Liver (tissue), 9 donors: ENCODE data around the gene ADCY10. TPM values are rescaled to one million over a fixed set of nuclear protein-coding genes. Genes with fewer than 3 reads are reported as not detected.

Source experiments
- DNase-seq: peaks from one replicate; pipeline ENCODE4 v3.0.0-alpha.2; 2017; ENCODE audit warnings: low spot score
- H3K27ac ChIP-seq, 2 donors: one replicate each; pipeline ENCODE4 v1.7.0; 2013; ENCODE audit warnings: inconsistent platforms in 2 of 2, low read length in 2 of 2, control low read depth in 1 of 2, low read depth in 1 of 2, mild to moderate bottlenecking in 1 of 2
- H3K27me3 ChIP-seq, 4 donors: one replicate each; pipeline versions ENCODE4 v1.6.1 to v1.7.0; 2013; ENCODE audit warnings: low read length in 3 of 4, inconsistent platforms in 1 of 4, mild to moderate bottlenecking in 1 of 4, moderate library complexity in 1 of 4; ENCODE audit not compliant: control insufficient read depth in 4 of 4, insufficient read depth in 4 of 4
- H3K36me3 ChIP-seq, 4 donors: one replicate each; pipeline versions ENCODE4 v1.6.1 to v1.7.0; 2013; ENCODE audit warnings: low read length in 3 of 4, mild to moderate bottlenecking in 3 of 4, low read depth in 1 of 4, moderate library complexity in 1 of 4; ENCODE audit not compliant: control insufficient read depth in 4 of 4, insufficient read depth in 3 of 4
- H3K4me1 ChIP-seq, 4 donors: one replicate each; pipeline versions ENCODE4 v1.6.1 to v1.7.0; 2013; ENCODE audit warnings: low read length in 3 of 4, mild to moderate bottlenecking in 3 of 4, moderate library complexity in 1 of 4; ENCODE audit not compliant: control insufficient read depth in 4 of 4, insufficient read depth in 4 of 4
- H3K4me3 ChIP-seq, 3 donors: one replicate each; pipeline versions ENCODE4 v1.6.1 to v1.7.0; 2013; ENCODE audit warnings: low read length in 3 of 3, control low read depth in 1 of 3, low read depth in 1 of 3, mild to moderate bottlenecking in 1 of 3
- H3K9ac ChIP-seq, 2 donors: one replicate each; pipeline ENCODE4 v1.7.0; 2013; ENCODE audit warnings: low read length in 2 of 2, mild to moderate bottlenecking in 2 of 2, moderate library complexity in 2 of 2, control low read depth in 1 of 2, low read depth in 1 of 2
- H3K9me3 ChIP-seq, 4 donors: one replicate each; pipeline versions ENCODE4 v1.6.1 to v1.7.0; 2013; ENCODE audit warnings: low read length in 3 of 4; ENCODE audit not compliant: control insufficient read depth in 4 of 4
- EGR1 ChIP-seq, 2 donors: IDR thresholded peaks; 2 replicates each; pipeline ENCODE4 v1.6.1; 2016 to 2018; ENCODE audit warnings: antibody characterized with exemption in 2 of 2, low read depth in 2 of 2
- GABPA ChIP-seq, 2 donors: IDR thresholded peaks in 1 of 2; conservative IDR thresholded peaks in 1 of 2; 2 replicates each; pipeline ENCODE4 v1.6.1; 2016; ENCODE audit warnings: antibody characterized with exemption in 2 of 2, mild to moderate bottlenecking in 1 of 2, moderate library complexity in 1 of 2
- HNF4A ChIP-seq, 2 donors: conservative IDR thresholded peaks; 2 replicates each; pipeline ENCODE4 v1.6.1; 2016; ENCODE audit warnings: antibody characterized with exemption in 2 of 2, mild to moderate bottlenecking in 2 of 2
- HNF4G ChIP-seq: IDR thresholded peaks from 2 replicates; pipeline ENCODE4 v1.6.1; 2016; ENCODE audit warnings: antibody characterized with exemption
- RXRA ChIP-seq, 2 donors: IDR thresholded peaks; 2 replicates each; pipeline ENCODE4 v1.6.1; 2017 to 2018; ENCODE audit warnings: antibody characterized with exemption in 2 of 2, mild to moderate bottlenecking in 1 of 2
- SP1 ChIP-seq: IDR thresholded peaks from 2 replicates; pipeline ENCODE4 v1.6.1; 2018; ENCODE audit warnings: antibody characterized with exemption, mild to moderate bottlenecking
- YY1 ChIP-seq: IDR thresholded peaks from 2 replicates; pipeline ENCODE4 v1.6.1; 2016; ENCODE audit warnings: antibody characterized with exemption, mild to moderate bottlenecking
- WGBS: extraction: QIAGEN DNeasy Blood & Tissue Kit; methylation state at CpG from one replicate; pipeline ENCODE4 v1.1.7; 2013; 5-methylcytosine and 5-hydroxymethylcytosine counted together
- polyA plus RNA-seq, 2 donors: library from polyadenylated mRNA; stranded (reverse) in 1 of 2; unstranded in 1 of 2; fragments of 200-250 nt in 1 of 2; fragments of >200 nt in 1 of 2; fragmentation: Nextera tagmentation in 1 of 2; extraction: Ambion mirVana in 1 of 2; gene quantifications; one replicate each; pipeline versions ENCODE4 v1.2.1 to v1.2.3, GENCODE V29; 2013 to 2015
- total RNA-seq, 2 donors: library from RNA; depleted of rRNA; stranded (reverse); fragments of >200 nt; gene quantifications; one replicate each; pipeline ENCODE4 v1.2.3, GENCODE V29; 2014
- TF ChIP-seq, protein P1 (sequence below): IDR thresholded peaks from 2 replicates; pipeline ENCODE4 v1.6.1; 2016; ENCODE audit warnings: antibody characterized with exemption
- TF ChIP-seq, protein P2 (sequence below): IDR thresholded peaks from 2 replicates; pipeline ENCODE4 v1.6.1; 2016; ENCODE audit warnings: antibody characterized with exemption, mild to moderate bottlenecking
- TF ChIP-seq, protein P3 (sequence below): fragments of 150-350 bp; IDR thresholded peaks from 2 replicates; pipeline ENCODE4 v1.5.1; 2017; ENCODE audit warnings: improper control_type of control experiment, low read depth, low read length; ENCODE audit not compliant: missing input control
- TF ChIP-seq, protein P4 (sequence below): IDR thresholded peaks from 2 replicates; pipeline ENCODE4 v1.6.1; 2016; ENCODE audit warnings: antibody characterized with exemption
- donor health status: healthy.
- donor health status: healthy.
- donor health status: healthy.
- donor health status: healthy.
- donor health status: healthy.

Gene ADCY10
- total and polyA plus RNA-seq, 4 donors: 0.89 to 4.7 (median 2.3) TPM

DNA sequence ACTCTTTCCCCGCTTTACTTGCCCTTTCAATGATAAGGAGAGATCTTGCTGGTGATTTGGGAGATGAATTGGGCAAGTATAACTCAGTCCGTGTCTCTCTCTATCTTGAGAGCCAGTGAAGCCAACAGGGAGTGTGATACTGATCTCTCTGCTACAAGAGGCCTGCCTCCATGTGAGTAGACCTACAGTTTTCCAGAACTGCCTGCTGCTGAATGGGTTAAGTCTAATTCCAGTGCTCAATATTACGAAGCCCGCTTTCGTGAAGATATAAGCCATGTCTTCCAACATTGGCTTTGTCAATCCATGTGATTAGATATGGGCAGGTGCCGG, 92.6 kb downstream of the ADCY10 start:
- DNase-seq: no peak
- Histone ChIP-seq H3K9ac (no peak overlapping the region), H3K9me3 (no peaks in the 10 kb centered on the region), H3K36me3 (no peaks in the 10 kb centered on the region), H3K27me3 (no peaks in the 10 kb centered on the region), H3K4me1 (peaks cover 0 to 5% (median 2%) of the 10 kb centered on the region in 4 donors), H3K4me3 (no peak overlapping the region), H3K27ac (no peak overlapping the region)
- TF ChIP-seq, protein P1, sequence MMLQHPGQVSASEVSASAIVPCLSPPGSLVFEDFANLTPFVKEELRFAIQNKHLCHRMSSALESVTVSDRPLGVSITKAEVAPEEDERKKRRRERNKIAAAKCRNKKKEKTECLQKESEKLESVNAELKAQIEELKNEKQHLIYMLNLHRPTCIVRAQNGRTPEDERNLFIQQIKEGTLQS: no peak
- TF ChIP-seq RXRA (IDR thresholded peaks at IDR 0.05) (no peak), HNF4G (no peak)
- TF ChIP-seq, protein P2, sequence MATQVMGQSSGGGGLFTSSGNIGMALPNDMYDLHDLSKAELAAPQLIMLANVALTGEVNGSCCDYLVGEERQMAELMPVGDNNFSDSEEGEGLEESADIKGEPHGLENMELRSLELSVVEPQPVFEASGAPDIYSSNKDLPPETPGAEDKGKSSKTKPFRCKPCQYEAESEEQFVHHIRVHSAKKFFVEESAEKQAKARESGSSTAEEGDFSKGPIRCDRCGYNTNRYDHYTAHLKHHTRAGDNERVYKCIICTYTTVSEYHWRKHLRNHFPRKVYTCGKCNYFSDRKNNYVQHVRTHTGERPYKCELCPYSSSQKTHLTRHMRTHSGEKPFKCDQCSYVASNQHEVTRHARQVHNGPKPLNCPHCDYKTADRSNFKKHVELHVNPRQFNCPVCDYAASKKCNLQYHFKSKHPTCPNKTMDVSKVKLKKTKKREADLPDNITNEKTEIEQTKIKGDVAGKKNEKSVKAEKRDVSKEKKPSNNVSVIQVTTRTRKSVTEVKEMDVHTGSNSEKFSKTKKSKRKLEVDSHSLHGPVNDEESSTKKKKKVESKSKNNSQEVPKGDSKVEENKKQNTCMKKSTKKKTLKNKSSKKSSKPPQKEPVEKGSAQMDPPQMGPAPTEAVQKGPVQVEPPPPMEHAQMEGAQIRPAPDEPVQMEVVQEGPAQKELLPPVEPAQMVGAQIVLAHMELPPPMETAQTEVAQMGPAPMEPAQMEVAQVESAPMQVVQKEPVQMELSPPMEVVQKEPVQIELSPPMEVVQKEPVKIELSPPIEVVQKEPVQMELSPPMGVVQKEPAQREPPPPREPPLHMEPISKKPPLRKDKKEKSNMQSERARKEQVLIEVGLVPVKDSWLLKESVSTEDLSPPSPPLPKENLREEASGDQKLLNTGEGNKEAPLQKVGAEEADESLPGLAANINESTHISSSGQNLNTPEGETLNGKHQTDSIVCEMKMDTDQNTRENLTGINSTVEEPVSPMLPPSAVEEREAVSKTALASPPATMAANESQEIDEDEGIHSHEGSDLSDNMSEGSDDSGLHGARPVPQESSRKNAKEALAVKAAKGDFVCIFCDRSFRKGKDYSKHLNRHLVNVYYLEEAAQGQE: no peak
- 99% methylated on average over 6 of the region's 6 CpGs for WGBS

DNA sequence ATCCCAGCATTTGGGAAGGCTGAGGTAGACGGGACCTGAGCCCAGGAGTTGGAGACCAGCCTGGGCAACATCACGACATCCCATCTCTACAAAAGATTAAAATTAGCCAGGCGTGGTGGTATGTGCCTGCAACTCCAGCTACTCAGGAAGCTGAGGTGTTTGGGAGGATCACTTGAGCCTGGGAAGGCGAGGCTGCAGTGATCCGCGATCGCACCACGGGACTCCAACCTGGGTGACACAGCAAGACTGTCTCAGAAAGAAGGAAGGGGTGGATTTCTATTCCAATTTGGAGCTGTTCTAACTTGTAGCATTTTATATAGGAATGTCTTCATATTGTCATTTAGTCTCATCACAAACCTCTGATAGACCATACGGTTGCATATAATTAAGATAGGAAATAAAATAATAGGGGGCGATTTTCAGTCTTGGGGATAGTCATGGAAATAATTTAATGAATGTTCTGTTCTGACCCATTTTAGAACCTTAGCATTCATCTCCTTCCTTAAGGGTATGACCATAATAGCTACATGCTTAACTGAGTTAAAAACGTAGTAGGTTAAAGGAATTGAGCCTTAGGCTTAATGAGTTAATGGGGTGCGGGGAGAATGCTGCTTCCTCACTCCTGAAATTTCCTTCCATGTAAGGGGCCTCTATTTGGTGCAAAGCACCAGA, 93.1 kb downstream of the ADCY10 start:
- no peak for TF ChIP-seq HNF4A (conservative IDR thresholded peaks at IDR 0.05)
- TF ChIP-seq EGR1 (IDR thresholded peaks at IDR 0.05; ENCODE audit: low read depth in 2 of 2): no peak
- TF ChIP-seq HNF4G: no peak
- TF ChIP-seq RXRA (IDR thresholded peaks at IDR 0.05): no peak
- no peak for TF ChIP-seq GABPA (IDR thresholded peaks at IDR 0.05 in 1 of 2, conservative IDR thresholded peaks at IDR 0.05 in 1 of 2)
- TF ChIP-seq, protein P3, sequence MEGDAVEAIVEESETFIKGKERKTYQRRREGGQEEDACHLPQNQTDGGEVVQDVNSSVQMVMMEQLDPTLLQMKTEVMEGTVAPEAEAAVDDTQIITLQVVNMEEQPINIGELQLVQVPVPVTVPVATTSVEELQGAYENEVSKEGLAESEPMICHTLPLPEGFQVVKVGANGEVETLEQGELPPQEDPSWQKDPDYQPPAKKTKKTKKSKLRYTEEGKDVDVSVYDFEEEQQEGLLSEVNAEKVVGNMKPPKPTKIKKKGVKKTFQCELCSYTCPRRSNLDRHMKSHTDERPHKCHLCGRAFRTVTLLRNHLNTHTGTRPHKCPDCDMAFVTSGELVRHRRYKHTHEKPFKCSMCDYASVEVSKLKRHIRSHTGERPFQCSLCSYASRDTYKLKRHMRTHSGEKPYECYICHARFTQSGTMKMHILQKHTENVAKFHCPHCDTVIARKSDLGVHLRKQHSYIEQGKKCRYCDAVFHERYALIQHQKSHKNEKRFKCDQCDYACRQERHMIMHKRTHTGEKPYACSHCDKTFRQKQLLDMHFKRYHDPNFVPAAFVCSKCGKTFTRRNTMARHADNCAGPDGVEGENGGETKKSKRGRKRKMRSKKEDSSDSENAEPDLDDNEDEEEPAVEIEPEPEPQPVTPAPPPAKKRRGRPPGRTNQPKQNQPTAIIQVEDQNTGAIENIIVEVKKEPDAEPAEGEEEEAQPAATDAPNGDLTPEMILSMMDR: no peak
- TF ChIP-seq YY1: no peak
- TF ChIP-seq, protein P4, sequence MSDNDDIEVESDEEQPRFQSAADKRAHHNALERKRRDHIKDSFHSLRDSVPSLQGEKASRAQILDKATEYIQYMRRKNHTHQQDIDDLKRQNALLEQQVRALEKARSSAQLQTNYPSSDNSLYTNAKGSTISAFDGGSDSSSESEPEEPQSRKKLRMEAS: no peak
- no peak for TF ChIP-seq SP1

More for the DNA sequence above, 93.1 kb downstream of the ADCY10 start:
- Histone ChIP-seq H3K9me3 (no peaks in the 10 kb centered on the region), H3K9ac (no peak overlapping the region), H3K36me3 (no peaks in the 10 kb centered on the region), H3K27me3 (no peaks in the 10 kb centered on the region), H3K4me3 (no peak overlapping the region), H3K27ac (no peak overlapping the region), H3K4me1 (peaks cover 0 to 5% (median 2%) of the 10 kb centered on the region in 4 donors)
- DNase-seq: no peak
- 95% methylated on average over 12 of the region's 12 CpGs for WGBS
